ENCODE data around the gene BCCIP.

BCCIP gene

GRCh38 chr10:125871338-125871737, 48.0 kb downstream of the BCCIP start:
- no peaks in the 10 kb centered on the region for H3F3A ChIP-seq (ENCODE audit: control insufficient read depth, insufficient read depth)
- no peaks in the 10 kb centered on the region for H4K20me1 ChIP-seq (ENCODE audit: control insufficient read depth, insufficient read depth, low read depth, low read length)
- no peak overlapping the region for H3K4me3 ChIP-seq (ENCODE audit: low read length)
- no peaks in the 10 kb centered on the region for H3K9me2 ChIP-seq (replicated peaks; ENCODE audit: control insufficient read depth, low read length)
- no peaks in the 10 kb centered on the region for H3K27me3 ChIP-seq (ENCODE audit: control insufficient read depth, low read length)
- peaks cover 8% of the 10 kb centered on the region for H3K9me3 ChIP-seq (ENCODE audit: control insufficient read depth, insufficient read depth, low read length)
- no peak overlapping the region for H3K27ac ChIP-seq (ENCODE audit: low read depth, low read length)
- no peaks in the 10 kb centered on the region for H3K79me2 ChIP-seq (ENCODE audit: control insufficient read depth, low read length)
- H3K36me3 ChIP-seq (ENCODE audit: control insufficient read depth, low read length), result peaks cover 7% of the 10 kb centered on the region
- H3K4me1 ChIP-seq (ENCODE audit: control insufficient read depth, low read length), result no peaks in the 10 kb centered on the region
- no peak overlapping the region for H3K4me2 ChIP-seq (ENCODE audit: low read length)
- TF ChIP-seq CTCF (IDR thresholded peaks at IDR 0.05; ENCODE audit: low read depth, low read length, poor library complexity, severe bottlenecking), result no peak
- TF ChIP-seq EZH2phosphoT487 (IDR thresholded peaks at IDR 0.05; ENCODE audit: borderline replicate concordance, low read length), result no peak

GRCh38 chr10:125878957-125879835, 55.9 kb downstream of the BCCIP start:
- Histone ChIP-seq H3K4me3 (ENCODE audit: low read length) (no peak overlapping the region), H3K4me2 (ENCODE audit: low read length) (no peak overlapping the region), H3K27me3 (ENCODE audit: control insufficient read depth, low read length) (no peaks in the 10 kb centered on the region), H3K9me2 (replicated peaks; ENCODE audit: control insufficient read depth, low read length) (no peaks in the 10 kb centered on the region), H3K4me1 (ENCODE audit: control insufficient read depth, low read length) (no peaks in the 10 kb centered on the region), H3K79me2 (ENCODE audit: control insufficient read depth, low read length) (no peaks in the 10 kb centered on the region), H3K9me3 (ENCODE audit: control insufficient read depth, insufficient read depth, low read length) (peaks cover 14% of the 10 kb centered on the region), H4K20me1 (ENCODE audit: control insufficient read depth, insufficient read depth, low read depth, low read length) (no peaks in the 10 kb centered on the region), H3F3A (ENCODE audit: control insufficient read depth, insufficient read depth) (no peaks in the 10 kb centered on the region), H3K36me3 (ENCODE audit: control insufficient read depth, low read length) (peaks cover 16% of the 10 kb centered on the region), H3K27ac (ENCODE audit: low read depth, low read length) (no peak overlapping the region)
- TF ChIP-seq CTCF (IDR thresholded peaks at IDR 0.05; ENCODE audit: low read depth, low read length, poor library complexity, severe bottlenecking), result no peak
- TF ChIP-seq EZH2phosphoT487 (IDR thresholded peaks at IDR 0.05; ENCODE audit: borderline replicate concordance, low read length), result no peak

DNA sequence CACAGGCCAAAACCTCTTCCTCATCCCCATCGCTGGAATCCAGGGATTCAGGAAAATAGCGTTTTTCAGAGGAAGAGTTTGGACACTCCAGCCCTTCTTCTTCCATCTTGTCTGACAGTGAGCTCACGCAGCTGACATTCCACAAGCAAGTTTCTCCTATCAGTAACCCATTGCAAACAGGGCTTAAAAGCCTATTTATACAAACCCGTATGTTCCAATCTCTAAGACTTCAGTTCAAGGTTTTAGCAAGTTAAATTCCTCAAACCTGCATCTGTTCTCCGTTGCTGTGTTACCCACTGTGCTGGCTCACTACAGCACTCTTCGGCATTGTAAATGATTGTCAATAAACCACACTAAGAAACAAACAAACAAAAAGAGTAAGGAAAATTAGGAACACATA, 57.4 kb downstream of the BCCIP start:
- Histone ChIP-seq H3K27me3 (ENCODE audit: control insufficient read depth, low read length) (no peaks in the 10 kb centered on the region), H4K20me1 (ENCODE audit: control insufficient read depth, insufficient read depth, low read depth, low read length) (no peaks in the 10 kb centered on the region), H3F3A (ENCODE audit: control insufficient read depth, insufficient read depth) (no peaks in the 10 kb centered on the region), H3K27ac (ENCODE audit: low read depth, low read length) (no peak overlapping the region), H3K79me2 (ENCODE audit: control insufficient read depth, low read length) (no peaks in the 10 kb centered on the region), H3K4me1 (ENCODE audit: control insufficient read depth, low read length) (no peaks in the 10 kb centered on the region), H3K4me2 (ENCODE audit: low read length) (no peak overlapping the region), H3K9me2 (replicated peaks; ENCODE audit: control insufficient read depth, low read length) (no peaks in the 10 kb centered on the region; the same call in 1 of the 2 replicates), H3K4me3 (ENCODE audit: low read length) (no peak overlapping the region), H3K9me3 (ENCODE audit: control insufficient read depth, insufficient read depth, low read length) (peaks cover 11% of the 10 kb centered on the region), H3K36me3 (ENCODE audit: control insufficient read depth, low read length) (peaks cover 15% of the 10 kb centered on the region)
- TF ChIP-seq CTCF (IDR thresholded peaks at IDR 0.05; ENCODE audit: low read depth, low read length, poor library complexity, severe bottlenecking), result no peak
- no peak for TF ChIP-seq EZH2phosphoT487 (IDR thresholded peaks at IDR 0.05; ENCODE audit: borderline replicate concordance, low read length)

All from DOHH2 (cell line).